Erythroblast (primary cell): ENCODE measurements around the gene CTNNBIP1.

Source experiments
- GATA1 ChIP-seq: IDR thresholded peaks from 2 replicates; pipeline ENCODE4 v1.6.1; 2011; ENCODE audit warnings: low read depth, mild to moderate bottlenecking, control low read depth, low read length, moderate library complexity
- POLR2A ChIP-seq: IDR thresholded peaks from 2 replicates; pipeline ENCODE4 v1.6.1; 2011; ENCODE audit warnings: mild to moderate bottlenecking, low read length

DNA sequence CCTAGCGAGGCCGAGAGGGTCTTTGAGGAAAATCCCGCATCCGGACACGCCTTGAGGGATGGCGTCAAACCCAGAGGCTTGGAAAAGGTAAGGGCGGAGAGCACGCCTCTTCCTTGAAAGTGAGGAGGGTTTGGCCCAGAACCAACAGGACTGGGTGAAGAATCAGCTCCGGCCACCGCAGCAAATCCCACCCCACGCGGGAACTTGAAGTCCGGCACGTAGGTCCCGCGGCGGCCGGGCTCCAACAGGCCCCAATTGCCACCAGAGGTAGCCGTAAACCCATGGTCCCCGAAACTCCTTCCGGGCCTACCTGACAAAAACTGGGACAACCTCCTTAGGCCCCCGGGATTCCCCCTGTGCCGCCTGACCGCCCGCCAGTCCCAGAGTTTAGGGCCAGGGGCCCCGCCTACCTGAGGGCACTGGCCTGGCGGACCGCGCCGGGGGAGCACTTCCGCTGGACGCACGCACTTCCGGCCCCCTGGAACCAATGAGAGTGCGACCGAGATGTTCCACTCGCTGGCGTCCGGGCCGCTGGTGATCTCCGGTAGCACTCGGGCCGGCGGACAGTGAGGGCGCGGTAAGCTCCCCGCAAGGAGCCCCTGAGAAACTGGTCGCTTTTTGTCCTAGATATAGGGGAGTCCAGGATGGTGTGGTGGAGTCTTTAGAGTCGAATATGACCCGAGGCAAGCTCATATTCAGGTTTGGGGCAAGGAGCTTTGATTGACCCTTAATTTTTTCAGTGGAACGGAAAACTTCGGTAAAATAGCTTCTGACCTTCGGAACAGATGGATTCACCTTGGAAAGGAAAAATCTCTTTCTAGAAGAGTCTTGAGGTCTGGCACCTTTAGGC lies 33.1 kb upstream of the CTNNBIP1 start, which contains the start of the genes LZIC and NMNAT1:
- peak; percentile 87 for TF ChIP-seq POLR2A
- no peak for TF ChIP-seq GATA1
